SK-N-SH (cell line): ENCODE measurements around the gene NAV2. TPM values are rescaled to one million over a fixed set of nuclear protein-coding genes. Genes with fewer than 3 reads are reported as not detected.
A peak's percentile ranks its signal among the peaks of the same experiment; 100 is the strongest.

ENCODE experiments used
- CTCF ChIA-PET: fragments of 300-600, 350-600 bp; formaldehyde crosslinking; extraction: SDS; loops from one replicate; lab custom pipeline; 2021; lab: Yijun Ruan, JAX
- POLR2A ChIA-PET: fragments of 350-600 bp; sonication (Branson Sonifier 250); formaldehyde crosslinking; extraction: SDS; loops from one replicate; lab custom pipeline; 2020; ENCODE audit warnings: antibody characterized with exemption, inconsistent platforms; lab: Yijun Ruan, JAX
- DNase-seq: peaks from one replicate; pipeline ENCODE4 v3.0.0; 2012
- H2AFZ ChIP-seq: fragments of 200-600 bp; sonication (generic); 2 replicates; pipeline ENCODE4 v1.8.1; 2016; ENCODE audit warnings: antibody characterized with exemption, mild to moderate bottlenecking, low read depth
- H3F3A ChIP-seq: fragments of 200-600 bp; sonication (generic); replicated peaks from 2 replicates; pipeline ENCODE3; 2016; ENCODE audit warnings: antibody characterized with exemption, mild to moderate bottlenecking; ENCODE audit not compliant: insufficient read depth
- H3K27ac ChIP-seq, 2 experiments: fragments of 200-500 bp in 1 of 2; fragments of 200-600 bp in 1 of 2; sonication (Bioruptor generic) in 1 of 2; sonication (generic), shearing (Covaris generic) in 1 of 2; 2 replicates each; pipeline versions ENCODE4 v1.5.1 to v1.6.1; 2014 to 2016; ENCODE audit warnings: low read depth in 2 of 2, inconsistent platforms in 1 of 2, low read length in 1 of 2, mild to moderate bottlenecking in 1 of 2, mixed read lengths in 1 of 2
- H3K27me3 ChIP-seq: fragments of 200-600 bp; sonication (generic), shearing (Covaris generic); 2 replicates; pipeline ENCODE4 v1.6.1; 2016; ENCODE audit warnings: mixed run types; ENCODE audit not compliant: insufficient read depth
- H3K36me3 ChIP-seq, 2 experiments: fragments of 200-500 bp in 1 of 2; fragments of 200-600 bp in 1 of 2; sonication (Bioruptor generic) in 1 of 2; sonication (generic) in 1 of 2; replicated peaks in 1 of 2; 2 replicates each; pipeline versions ENCODE3 to v1.5.1; 2014 to 2016; ENCODE audit warnings: low read length in 1 of 2, mild to moderate bottlenecking in 1 of 2; ENCODE audit not compliant: insufficient read depth in 2 of 2, control insufficient read depth in 1 of 2
- H3K4me1 ChIP-seq, 2 experiments: fragments of 200-500 bp in 1 of 2; fragments of 200-600 bp in 1 of 2; sonication (Bioruptor generic) in 1 of 2; sonication (generic), shearing (Covaris generic) in 1 of 2; 2 replicates each; pipeline versions ENCODE4 v1.5.1 to v1.6.1; 2014 to 2016; ENCODE audit warnings: low read depth in 1 of 2, low read length in 1 of 2, mixed run types in 1 of 2; ENCODE audit not compliant: insufficient read depth in 2 of 2, control insufficient read depth in 1 of 2
- H3K4me2 ChIP-seq: fragments of 200-600 bp; sonication (generic), shearing (Covaris generic); 2 replicates; pipeline ENCODE4 v1.6.1; 2017; ENCODE audit warnings: mixed run types
- H3K4me3 ChIP-seq, 2 experiments: fragments of 200-500 bp in 1 of 2; fragments of 200-600 bp in 1 of 2; sonication (Bioruptor generic) in 1 of 2; sonication (generic), shearing (Covaris generic) in 1 of 2; 2 replicates each; pipeline versions ENCODE4 v1.5.1 to v1.8.1; 2014 to 2016; ENCODE audit warnings: low read depth in 2 of 2, inconsistent platforms in 1 of 2, low read length in 1 of 2, mild to moderate bottlenecking in 1 of 2, mixed read lengths in 1 of 2, moderate library complexity in 1 of 2
- H3K79me2 ChIP-seq: fragments of 200-600 bp; sonication (generic); 2 replicates; pipeline ENCODE4 v1.8.1; 2017; ENCODE audit warnings: mild to moderate bottlenecking; ENCODE audit not compliant: insufficient read depth
- H3K9ac ChIP-seq: fragments of 200-600 bp; sonication (generic); 2 replicates; pipeline ENCODE4 v1.6.1; 2017; ENCODE audit warnings: mixed run types
- H3K9me2 ChIP-seq: fragments of 200-600 bp; sonication (generic); 2 replicates; pipeline ENCODE4 v1.6.1; 2017; ENCODE audit warnings: mixed run types
- H3K9me3 ChIP-seq: fragments of 200-600 bp; sonication (generic); 2 replicates; pipeline ENCODE4 v1.6.1; 2017; ENCODE audit warnings: mixed run types, mild to moderate bottlenecking, moderate library complexity
- H4K20me1 ChIP-seq: fragments of 200-600 bp; sonication (generic); 2 replicates; pipeline ENCODE4 v1.6.1; 2017; ENCODE audit warnings: mild to moderate bottlenecking, mixed run types; ENCODE audit not compliant: insufficient read depth
- EZH2phosphoT487 ChIP-seq: fragments of 200-600 bp; sonication (generic); IDR thresholded peaks from 2 replicates; pipeline ENCODE4 v1.6.1; 2017; ENCODE audit warnings: low read depth, mixed run types, mild to moderate bottlenecking, antibody characterized with exemption, moderate library complexity, borderline replicate concordance
- JUND ChIP-seq: IDR thresholded peaks from 2 replicates; pipeline ENCODE4 v1.4.0; 2012
- MEF2A ChIP-seq: IDR thresholded peaks from 2 replicates; pipeline ENCODE4 v1.4.0; 2012; ENCODE audit warnings: low read depth, borderline replicate concordance
- NRF1 ChIP-seq: IDR thresholded peaks from 2 replicates; pipeline ENCODE4 v1.6.1; 2012; ENCODE audit warnings: low read depth, mild to moderate bottlenecking, low read length
- POLR2AphosphoS5 ChIP-seq: IDR thresholded peaks from 2 replicates; pipeline ENCODE4 v1.6.1; 2012; ENCODE audit warnings: low read depth, low read length
- RCOR1 ChIP-seq: fragments of 150-350 bp; IDR thresholded peaks from 2 replicates; pipeline ENCODE4 v1.6.1; 2017; ENCODE audit warnings: antibody characterized with exemption, low read length
- RXRA ChIP-seq: IDR thresholded peaks from 2 replicates; pipeline ENCODE4 v1.4.0; 2012; ENCODE audit warnings: low read depth, mild to moderate bottlenecking, borderline replicate concordance
- SIN3A ChIP-seq: IDR thresholded peaks from 2 replicates; pipeline ENCODE4 v1.6.1; 2012; ENCODE audit warnings: low read depth, mild to moderate bottlenecking, low read length, moderate library complexity, borderline replicate concordance
- YY1 ChIP-seq: IDR thresholded peaks from 2 replicates; pipeline ENCODE4 v1.4.0; 2012; ENCODE audit warnings: low read depth, mild to moderate bottlenecking
- WGBS: methylation state at CpG from one replicate; pipeline ENCODE4 v1.1.6; 2017; ENCODE audit warnings: low lambda C conversion rate; 5-methylcytosine and 5-hydroxymethylcytosine counted together
- polyA plus RNA-seq, 3 experiments: library from polyadenylated mRNA; depleted of rRNA; stranded (reverse); fragments of >200 nt; gene quantifications; 2 replicates each; pipeline ENCODE4 v1.2.3, GENCODE V29; 2012
- TF ChIP-seq, protein P1 (sequence below): IDR thresholded peaks from 2 replicates; pipeline ENCODE4; 2012
- TF ChIP-seq, protein P2 (sequence below): IDR thresholded peaks from 2 replicates; pipeline ENCODE4 v1.4.0; 2012; ENCODE audit warnings: low read depth
- TF ChIP-seq, protein P3 (sequence below): fragments of 200-600 bp; sonication (generic); IDR thresholded peaks from 2 replicates; pipeline ENCODE4 v1.6.1; 2017; ENCODE audit warnings: antibody characterized with exemption, mild to moderate bottlenecking, moderate library complexity
- TF ChIP-seq, protein P4 (sequence below): IDR thresholded peaks from 2 replicates; pipeline ENCODE4 v1.4.0; 2012; ENCODE audit warnings: low read depth, borderline replicate concordance
- TF ChIP-seq, protein P5 (sequence below): IDR thresholded peaks from 2 replicates; pipeline ENCODE4 v1.4.0; 2012; ENCODE audit warnings: low read depth, borderline replicate concordance

The NAV2 gene
- polyA plus RNA-seq, 1 of the 3 experiments (the other 2 are of a cell fraction), result 26.2 TPM

DNA sequence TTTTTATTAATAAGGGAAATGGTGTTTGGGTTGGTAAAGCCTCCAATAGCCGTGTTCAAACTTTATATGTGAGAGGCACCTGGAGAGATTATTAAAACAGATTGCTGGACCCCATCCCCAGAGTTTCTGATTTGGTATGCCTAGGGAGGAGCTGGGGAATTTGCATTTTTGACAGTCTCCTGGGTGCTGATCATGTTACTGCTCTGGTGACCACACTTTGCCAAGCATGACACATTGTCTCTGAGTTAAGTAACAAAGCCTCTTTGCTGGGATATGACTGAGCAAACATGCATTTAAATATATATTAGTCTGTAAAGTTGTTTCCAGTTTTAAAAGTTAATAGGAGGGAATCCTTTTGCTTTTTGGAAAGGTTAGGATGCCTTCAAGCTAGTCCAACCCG is 140.4 kb downstream of the NAV2 start:
- H3K9me2 ChIP-seq, result no peaks in the 10 kb centered on the region
- H3K27ac ChIP-seq, result 0 out of 4 replicates have a peak overlapping the region, but pooled peaks of 1 of the 2 experiments have one; percentile 11
- no peak overlapping the region for H3K4me3 ChIP-seq
- peaks cover 96% of the 10 kb centered on the region for H4K20me1 ChIP-seq
- WGBS, result 92% methylated on average over 2 of the region's 2 CpGs
- no peaks in the 10 kb centered on the region for H3K9me3 ChIP-seq
- no peak overlapping the region for H3K9ac ChIP-seq
- CTCF ChIA-PET, result interaction anchor here (0.9 kb wide), 2 partner anchors 118 to 476 kb away, joined by 3 read pairs; no protein-coding TSS in a partner anchor
- no peaks in the 10 kb centered on the region for H3K27me3 ChIP-seq
- peaks cover 28 to 41% of the 10 kb centered on the region in 2 experiments for H3K36me3 ChIP-seq
- H3K4me2 ChIP-seq, result no peak overlapping the region
- H3K4me1 ChIP-seq, result peaks cover 0 to 29% of the 10 kb centered on the region in 2 experiments; a peak in 2 of 4 replicates
- no peaks in the 10 kb centered on the region for H3F3A ChIP-seq
- peaks cover 98% of the 10 kb centered on the region for H3K79me2 ChIP-seq
- POLR2A ChIA-PET, result no interaction called here
- H2AFZ ChIP-seq, result no peak overlapping the region
- TF ChIP-seq RXRA (no peak), YY1 (no peak), MEF2A (no peak)
- TF ChIP-seq, protein P1, sequence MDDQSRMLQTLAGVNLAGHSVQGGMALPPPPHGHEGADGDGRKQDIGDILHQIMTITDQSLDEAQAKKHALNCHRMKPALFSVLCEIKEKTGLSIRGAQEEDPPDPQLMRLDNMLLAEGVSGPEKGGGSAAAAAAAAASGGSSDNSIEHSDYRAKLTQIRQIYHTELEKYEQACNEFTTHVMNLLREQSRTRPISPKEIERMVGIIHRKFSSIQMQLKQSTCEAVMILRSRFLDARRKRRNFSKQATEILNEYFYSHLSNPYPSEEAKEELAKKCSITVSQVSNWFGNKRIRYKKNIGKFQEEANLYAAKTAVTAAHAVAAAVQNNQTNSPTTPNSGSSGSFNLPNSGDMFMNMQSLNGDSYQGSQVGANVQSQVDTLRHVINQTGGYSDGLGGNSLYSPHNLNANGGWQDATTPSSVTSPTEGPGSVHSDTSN, result no peak
- TF ChIP-seq, protein P2, sequence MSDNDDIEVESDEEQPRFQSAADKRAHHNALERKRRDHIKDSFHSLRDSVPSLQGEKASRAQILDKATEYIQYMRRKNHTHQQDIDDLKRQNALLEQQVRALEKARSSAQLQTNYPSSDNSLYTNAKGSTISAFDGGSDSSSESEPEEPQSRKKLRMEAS, result no peak
- TF ChIP-seq, protein P3, sequence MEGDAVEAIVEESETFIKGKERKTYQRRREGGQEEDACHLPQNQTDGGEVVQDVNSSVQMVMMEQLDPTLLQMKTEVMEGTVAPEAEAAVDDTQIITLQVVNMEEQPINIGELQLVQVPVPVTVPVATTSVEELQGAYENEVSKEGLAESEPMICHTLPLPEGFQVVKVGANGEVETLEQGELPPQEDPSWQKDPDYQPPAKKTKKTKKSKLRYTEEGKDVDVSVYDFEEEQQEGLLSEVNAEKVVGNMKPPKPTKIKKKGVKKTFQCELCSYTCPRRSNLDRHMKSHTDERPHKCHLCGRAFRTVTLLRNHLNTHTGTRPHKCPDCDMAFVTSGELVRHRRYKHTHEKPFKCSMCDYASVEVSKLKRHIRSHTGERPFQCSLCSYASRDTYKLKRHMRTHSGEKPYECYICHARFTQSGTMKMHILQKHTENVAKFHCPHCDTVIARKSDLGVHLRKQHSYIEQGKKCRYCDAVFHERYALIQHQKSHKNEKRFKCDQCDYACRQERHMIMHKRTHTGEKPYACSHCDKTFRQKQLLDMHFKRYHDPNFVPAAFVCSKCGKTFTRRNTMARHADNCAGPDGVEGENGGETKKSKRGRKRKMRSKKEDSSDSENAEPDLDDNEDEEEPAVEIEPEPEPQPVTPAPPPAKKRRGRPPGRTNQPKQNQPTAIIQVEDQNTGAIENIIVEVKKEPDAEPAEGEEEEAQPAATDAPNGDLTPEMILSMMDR, result no peak
- no peak for DNase-seq

DNA sequence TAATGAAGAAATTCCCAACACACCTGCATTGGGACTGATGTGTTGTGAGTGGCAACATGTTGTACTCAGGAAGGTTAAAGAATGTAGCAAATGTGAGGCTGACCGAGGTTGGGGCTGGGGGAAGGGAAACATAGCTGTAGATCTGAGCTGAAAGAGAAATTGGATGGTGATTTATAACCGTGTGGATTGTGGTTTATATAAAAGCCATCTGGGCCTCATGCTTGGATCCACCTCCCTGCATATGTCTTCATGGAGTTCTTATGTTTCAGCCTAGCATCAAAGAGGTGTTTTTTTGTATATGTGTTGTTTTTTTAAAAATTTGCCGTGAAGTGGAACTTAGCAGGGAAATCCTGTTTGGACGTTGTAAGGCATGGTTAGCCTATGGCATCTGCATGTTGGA is 141.3 kb downstream of the NAV2 start:
- H3K9ac ChIP-seq, result no peak overlapping the region
- no peak overlapping the region for H2AFZ ChIP-seq
- peaks cover 24 to 39% of the 10 kb centered on the region in 2 experiments for H3K36me3 ChIP-seq
- no peaks in the 10 kb centered on the region for H3K9me3 ChIP-seq
- H3K9me2 ChIP-seq, result no peaks in the 10 kb centered on the region
- peaks cover 98% of the 10 kb centered on the region for H3K79me2 ChIP-seq
- H4K20me1 ChIP-seq, result peaks cover 95% of the 10 kb centered on the region
- 85% methylated on average over 4 of the region's 4 CpGs for WGBS
- no peak for DNase-seq
- H3K27ac ChIP-seq, result no peak overlapping the region; a peak in 1 of 4 replicates
- no peak overlapping the region for H3K4me2 ChIP-seq
- ChIA-PET POLR2A (no interaction called here), CTCF (interaction anchor here (0.9 to 1.5 kb wide), 4 partner anchors 40 to 119 kb away, joined by 3 to 5 read pairs (median 4); no protein-coding TSS in a partner anchor)
- no peaks in the 10 kb centered on the region for H3K27me3 ChIP-seq
- peaks cover 0 to 24% of the 10 kb centered on the region in 2 experiments; a peak in 2 of 4 replicates for H3K4me1 ChIP-seq
- H3F3A ChIP-seq, result no peaks in the 10 kb centered on the region
- H3K4me3 ChIP-seq, result no peak overlapping the region
- no peak for TF ChIP-seq SIN3A
- TF ChIP-seq, protein P3, result no peak
- TF ChIP-seq NRF1, result no peak
- TF ChIP-seq POLR2AphosphoS5, result no peak
- TF ChIP-seq, protein P4, sequence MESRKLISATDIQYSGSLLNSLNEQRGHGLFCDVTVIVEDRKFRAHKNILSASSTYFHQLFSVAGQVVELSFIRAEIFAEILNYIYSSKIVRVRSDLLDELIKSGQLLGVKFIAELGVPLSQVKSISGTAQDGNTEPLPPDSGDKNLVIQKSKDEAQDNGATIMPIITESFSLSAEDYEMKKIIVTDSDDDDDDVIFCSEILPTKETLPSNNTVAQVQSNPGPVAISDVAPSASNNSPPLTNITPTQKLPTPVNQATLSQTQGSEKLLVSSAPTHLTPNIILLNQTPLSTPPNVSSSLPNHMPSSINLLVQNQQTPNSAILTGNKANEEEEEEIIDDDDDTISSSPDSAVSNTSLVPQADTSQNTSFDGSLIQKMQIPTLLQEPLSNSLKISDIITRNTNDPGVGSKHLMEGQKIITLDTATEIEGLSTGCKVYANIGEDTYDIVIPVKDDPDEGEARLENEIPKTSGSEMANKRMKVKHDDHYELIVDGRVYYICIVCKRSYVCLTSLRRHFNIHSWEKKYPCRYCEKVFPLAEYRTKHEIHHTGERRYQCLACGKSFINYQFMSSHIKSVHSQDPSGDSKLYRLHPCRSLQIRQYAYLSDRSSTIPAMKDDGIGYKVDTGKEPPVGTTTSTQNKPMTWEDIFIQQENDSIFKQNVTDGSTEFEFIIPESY, result no peak
- TF ChIP-seq EZH2phosphoT487, result no peak
- TF ChIP-seq, protein P5, sequence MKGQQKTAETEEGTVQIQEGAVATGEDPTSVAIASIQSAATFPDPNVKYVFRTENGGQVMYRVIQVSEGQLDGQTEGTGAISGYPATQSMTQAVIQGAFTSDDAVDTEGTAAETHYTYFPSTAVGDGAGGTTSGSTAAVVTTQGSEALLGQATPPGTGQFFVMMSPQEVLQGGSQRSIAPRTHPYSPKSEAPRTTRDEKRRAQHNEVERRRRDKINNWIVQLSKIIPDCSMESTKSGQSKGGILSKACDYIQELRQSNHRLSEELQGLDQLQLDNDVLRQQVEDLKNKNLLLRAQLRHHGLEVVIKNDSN, result no peak
- no peak for TF ChIP-seq RCOR1
- TF ChIP-seq, protein P2, result no peak
- TF ChIP-seq JUND, result no peak
